HG03039 (cell line): ENCODE measurements around the gene MS4A15.
"Not testable (repeated sequence)": the region's sequence is repeated elsewhere in the genome, so short reads cannot be mapped to it uniquely, and the experiment has no call there.

ENCODE experiments used
- ATAC-seq: cut with Tn5 transposase; IDR thresholded peaks from one replicate; pipeline ENCODE4 v1.9.1; 2021; ENCODE audit warnings: mild to moderate bottlenecking, moderate library complexity; ENCODE audit not compliant: unreplicated experiment

The MS4A15 gene, protein sequence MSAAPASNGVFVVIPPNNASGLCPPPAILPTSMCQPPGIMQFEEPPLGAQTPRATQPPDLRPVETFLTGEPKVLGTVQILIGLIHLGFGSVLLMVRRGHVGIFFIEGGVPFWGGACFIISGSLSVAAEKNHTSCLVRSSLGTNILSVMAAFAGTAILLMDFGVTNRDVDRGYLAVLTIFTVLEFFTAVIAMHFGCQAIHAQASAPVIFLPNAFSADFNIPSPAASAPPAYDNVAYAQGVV

GRCh38 chr11:60756307-60757032 lies at the start of gene MS4A15:
Gene MS4A15, plus strand, starts transcription at chr11:60756867. Its CDS starts 6,867 bp downstream, at chr11:60763734.
- ATAC-seq: no peak

DNA sequence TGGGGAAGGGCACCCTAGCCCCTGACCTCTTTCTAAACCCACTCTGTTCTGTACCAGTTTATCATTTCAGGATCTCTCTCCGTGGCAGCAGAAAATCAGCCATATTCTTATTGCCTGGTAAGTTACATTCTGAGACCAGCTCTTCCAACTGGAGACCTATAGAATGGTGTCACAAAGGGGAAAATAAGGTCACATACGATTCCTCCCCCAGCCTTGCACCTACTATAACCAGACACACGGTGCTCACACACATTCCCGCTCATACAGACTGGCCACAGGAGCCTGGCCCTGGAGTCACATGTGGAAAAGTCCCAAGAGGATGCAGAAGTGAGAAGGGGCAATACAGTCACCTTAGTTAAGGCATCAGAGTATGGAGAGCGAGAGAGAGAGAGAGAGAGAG lies 49.7 kb upstream of the MS4A15 start:
- no peak for ATAC-seq

DNA sequence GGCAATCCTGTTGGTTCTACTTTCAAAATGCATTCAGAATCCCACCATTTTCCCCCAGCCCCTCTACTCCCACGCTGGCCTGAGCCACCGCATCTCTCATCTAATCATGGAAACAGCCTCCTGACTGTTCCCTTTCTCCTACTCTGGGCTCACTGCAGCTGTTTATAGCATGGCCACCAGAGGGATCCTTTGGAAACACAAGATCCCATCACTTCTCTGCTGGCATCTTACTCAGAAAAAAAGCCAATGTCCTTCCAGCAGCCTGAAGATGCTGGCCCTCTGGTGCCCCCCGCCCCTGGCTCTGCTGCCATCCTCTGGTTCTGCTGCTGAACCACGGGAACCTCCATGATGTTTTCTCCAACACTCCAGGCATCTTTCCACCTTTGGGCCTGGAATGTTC lies 46.2 kb upstream of the MS4A15 start:
- ATAC-seq: no peak

- no peak for ATAC-seq
Measured at GRCh38 chr11:60711276-60711675, 45.4 kb upstream of the MS4A15 start.

DNA sequence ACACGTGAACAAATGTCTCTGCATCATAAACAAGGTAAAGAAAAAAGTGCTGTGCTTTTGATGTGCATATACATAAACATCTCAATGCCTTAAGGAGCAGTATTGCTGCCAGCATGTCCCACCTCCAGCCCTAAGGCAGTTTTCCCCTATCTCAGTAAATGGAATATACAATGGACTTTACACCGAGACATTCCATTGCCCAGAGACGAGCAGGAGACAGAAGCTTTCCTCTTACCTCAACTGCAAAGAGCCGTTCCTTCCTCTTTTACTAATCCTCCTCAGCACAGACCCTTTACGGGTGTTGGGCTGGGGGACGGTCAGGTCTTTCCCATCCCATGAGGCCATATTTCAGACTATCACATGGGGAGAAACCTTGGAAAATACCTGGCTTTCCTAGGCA lies 43.2 kb upstream of the MS4A15 start:
- ATAC-seq: not testable (repeated sequence)

- no peak for ATAC-seq
Measured at GRCh38 chr11:60717956-60718355, 38.7 kb upstream of the MS4A15 start.

DNA sequence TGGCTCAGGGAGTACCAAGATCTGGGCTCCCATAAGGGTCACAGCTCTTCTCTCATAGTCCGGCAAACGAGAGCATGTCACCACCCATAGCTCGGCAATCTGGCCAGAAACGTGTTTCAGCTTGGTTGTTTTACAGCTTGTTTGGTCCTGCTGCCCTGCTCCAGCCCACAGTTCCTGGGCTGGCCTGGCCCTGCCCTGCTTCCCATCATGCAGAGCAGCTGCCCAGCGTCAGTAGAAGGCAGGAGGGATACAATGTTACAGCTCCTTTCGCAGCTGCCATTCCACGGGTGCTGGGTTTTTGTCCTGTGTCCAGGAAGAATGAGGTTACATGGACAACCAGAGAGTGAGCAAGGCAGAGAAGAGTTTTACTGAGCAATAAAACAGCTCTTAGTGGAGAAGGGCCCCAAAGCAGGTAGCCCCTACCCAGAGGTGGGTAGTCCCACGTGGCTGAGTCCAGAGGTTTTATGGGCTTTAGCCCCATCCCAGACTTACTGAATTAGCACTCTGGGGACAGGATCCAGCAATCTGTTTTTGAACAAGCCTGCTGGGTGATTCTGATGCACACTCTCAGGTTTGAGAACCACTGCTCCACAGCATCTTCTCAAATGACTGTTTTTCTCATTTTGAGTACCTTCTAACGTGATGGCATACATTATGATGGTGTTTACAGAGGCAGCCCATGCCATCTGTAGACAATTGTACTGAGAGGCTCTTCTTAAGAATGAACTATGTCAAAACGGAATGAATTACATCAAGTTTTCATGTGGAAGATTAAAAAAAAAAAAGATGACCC lies 37.9 kb upstream of the MS4A15 start:
- ATAC-seq: no peak

DNA sequence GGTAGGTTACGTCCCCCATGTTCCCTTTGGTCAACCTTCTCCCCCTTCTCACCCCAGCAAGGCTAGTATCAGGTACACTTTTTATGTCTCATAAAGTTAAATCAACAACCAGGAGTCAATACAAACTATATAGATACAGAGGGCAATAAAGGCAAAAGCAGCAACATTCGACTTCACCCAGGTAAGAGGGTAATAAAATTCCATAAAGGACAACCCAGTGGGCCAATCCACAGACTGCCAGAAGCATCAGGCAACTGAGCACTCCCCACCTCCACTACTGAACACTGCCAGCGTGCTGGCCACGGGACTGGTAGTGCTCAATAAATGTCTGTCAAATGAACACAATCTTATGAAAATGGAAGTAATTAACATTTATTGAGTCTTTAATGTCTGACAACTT lies 37.3 kb upstream of the MS4A15 start:
- ATAC-seq: no peak

DNA sequence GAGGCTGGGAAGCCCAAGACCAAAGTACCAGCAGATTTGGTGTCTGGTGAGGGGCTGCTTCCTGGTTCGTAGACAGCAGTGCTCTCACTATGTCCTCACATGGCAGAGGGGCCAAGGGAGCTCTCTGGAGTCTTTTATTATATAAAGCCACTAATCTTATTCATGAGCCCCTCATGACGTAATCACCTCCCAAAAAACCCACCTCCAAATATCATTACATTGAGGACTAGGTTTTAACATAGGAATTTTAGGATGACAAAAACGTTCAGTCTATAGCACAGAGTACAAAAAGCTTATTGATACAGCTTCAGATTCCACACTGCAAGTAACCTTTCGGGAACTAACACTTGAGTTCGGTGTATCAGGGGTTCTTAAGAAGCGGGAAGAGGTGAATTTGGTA lies 36.2 kb upstream of the MS4A15 start:
- no peak for ATAC-seq

DNA sequence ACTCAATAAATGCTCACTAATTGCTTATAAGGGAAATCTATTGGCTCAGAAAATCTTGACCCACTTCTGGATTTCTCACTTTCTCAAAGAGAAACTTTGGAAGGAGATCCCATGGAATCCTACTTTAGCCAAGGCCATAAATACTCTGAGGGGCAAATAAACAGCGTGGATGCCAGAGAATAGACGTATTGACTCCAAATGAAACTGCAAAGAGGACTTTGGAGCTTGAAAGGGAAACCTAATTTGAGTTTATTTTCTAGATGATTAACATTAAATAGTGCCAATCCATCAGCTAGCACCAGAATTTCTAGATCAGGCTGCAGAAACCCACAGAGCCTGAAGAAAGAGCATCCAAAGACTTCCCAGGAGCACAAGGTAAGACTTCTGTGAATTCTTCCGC lies 32.2 kb upstream of the MS4A15 start, which contains the start of gene MS4A18:
Gene MS4A18 (plus strand): TSS at position 301 of the 400 bp plus-strand sequence.
- ATAC-seq: no peak

- ATAC-seq: no peak
Measured at GRCh38 chr11:60725592-60725991, 31.1 kb upstream of the MS4A15 start.

- no peak for ATAC-seq
Measured at GRCh38 chr11:60731586-60731985, 25.1 kb upstream of the MS4A15 start.

GRCh38 chr11:60734279-60734678 lies 22.4 kb upstream of the MS4A15 start:
- no peak for ATAC-seq

- ATAC-seq: no peak
Measured at GRCh38 chr11:60739114-60739513, 17.6 kb upstream of the MS4A15 start.

DNA sequence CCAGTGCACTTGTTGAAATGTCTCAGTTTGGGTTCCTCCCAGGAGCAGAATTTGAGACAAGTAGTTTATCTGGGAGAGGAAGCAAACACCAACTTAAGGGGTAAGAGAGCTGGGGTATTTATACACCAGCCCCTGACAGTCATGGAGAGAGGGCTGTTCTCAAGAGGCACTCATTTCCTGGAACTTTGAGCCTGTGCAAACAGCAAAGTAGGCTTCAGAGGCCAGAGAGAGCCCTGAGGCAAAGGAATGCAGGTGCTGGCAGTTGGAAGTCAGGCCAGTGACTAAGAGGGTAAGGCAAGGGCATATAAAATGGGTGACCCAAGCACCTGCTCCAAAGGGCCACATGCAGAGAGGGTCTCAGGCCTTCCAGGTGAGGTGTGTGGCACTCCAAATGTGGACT lies 16.1 kb upstream of the MS4A15 start:
- ATAC-seq: no peak

GRCh38 chr11:60741421-60741820 lies 15.2 kb upstream of the MS4A15 start:
- no peak for ATAC-seq

DNA sequence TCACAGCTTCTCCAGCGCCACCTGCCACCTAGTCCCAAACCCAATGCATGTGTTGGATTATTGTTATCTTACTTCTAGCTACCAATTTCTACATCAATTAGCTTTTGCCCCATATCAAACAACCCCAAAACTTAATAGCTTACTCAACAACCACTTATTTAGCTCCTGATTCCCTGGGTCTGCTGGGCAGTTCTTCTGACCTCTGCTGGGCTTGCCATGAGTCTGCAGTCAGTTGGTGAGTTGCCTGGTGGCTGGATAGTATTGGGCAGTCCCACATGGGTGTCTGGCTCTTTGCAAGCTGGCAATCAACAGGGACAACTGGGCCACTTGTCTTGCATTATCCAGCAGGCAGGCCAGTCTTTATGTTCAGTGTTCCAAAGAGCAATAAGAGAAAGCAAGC lies 13.6 kb upstream of the MS4A15 start:
- ATAC-seq: no peak

GRCh38 chr11:60744114-60744513 lies 12.6 kb upstream of the MS4A15 start:
- ATAC-seq: no peak

GRCh38 chr11:60747359-60747873 lies 9.3 kb upstream of the MS4A15 start:
- no peak for ATAC-seq

DNA sequence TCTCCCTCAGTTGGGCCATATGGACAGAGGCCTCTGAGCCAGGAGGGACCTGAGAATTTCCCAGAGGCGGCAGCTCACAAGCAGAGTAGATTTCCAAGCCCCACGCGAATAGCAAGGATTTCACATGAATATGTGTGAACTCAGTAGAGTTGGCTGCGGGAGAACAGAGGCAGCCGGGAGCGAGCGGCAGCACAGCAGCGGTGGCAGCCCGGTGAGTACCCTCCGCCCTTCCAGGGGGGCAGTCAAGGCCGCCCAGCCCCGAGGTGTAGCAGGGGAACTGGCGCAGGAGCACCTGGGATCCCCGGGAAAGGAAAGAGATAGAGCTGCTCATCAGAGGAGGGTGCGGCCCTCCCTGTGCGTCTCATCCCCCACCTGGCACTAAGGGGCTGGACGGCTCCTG lies 8.4 kb upstream of the MS4A15 start:
- no peak for ATAC-seq

DNA sequence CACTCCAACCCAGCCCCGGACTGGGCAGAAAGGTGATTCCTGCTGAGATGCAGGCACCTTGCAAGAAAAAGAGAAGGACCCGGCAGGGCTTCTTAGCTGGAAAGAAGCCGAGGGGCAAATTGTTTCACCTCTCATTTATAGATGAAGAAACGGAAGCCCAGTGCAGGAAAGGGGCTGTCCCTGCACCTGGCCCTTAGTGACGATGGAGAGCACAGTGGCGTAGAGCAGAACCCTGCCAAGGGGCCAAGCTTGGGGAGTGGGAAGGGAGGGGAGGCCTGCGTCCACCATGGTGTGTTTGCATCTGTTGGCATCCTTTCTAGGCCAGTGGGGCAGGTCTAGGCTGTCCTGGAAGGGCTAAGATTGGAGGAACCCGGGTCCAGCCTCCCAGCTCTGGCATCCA lies 7.8 kb upstream of the MS4A15 start:
- no peak for ATAC-seq

DNA sequence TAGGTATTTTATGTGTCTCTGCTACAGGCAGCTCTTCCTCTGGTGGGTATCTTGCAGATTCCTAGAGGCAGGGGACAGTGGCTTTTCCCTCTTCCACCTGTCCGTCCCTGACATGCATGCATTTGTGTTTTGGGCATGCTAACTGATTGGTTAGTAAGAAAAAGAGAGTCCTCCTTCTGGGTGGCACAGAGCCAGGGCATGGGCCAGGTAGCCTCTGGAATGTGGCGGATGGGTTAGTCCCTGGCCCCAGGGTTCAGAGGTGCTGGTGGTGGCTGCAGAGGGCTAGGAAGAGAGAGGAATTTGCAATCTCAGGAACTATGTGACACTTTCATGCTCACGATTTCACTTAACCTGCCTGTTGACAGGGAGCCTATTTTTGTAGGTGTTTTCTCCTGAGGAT lies 5.8 kb upstream of the MS4A15 start:
- no peak for ATAC-seq
